HepG2 (cell line): Measurements from ENCODE around the gene HAPLN2. TPM values are rescaled to one million over a fixed set of nuclear protein-coding genes. Genes with fewer than 3 reads are reported as not detected.
A peak's percentile ranks its signal among the peaks of the same experiment; 100 is the strongest.

Source experiments
- ISX ChIP-seq: sonication (generic); formaldehyde crosslinking; conservative IDR thresholded peaks from 2 replicates; pipeline ENCODE4 v1.5.0; 2020; ENCODE audit warnings: missing genetic modification reagents
- KLF9 ChIP-seq: IDR thresholded peaks from 2 replicates; pipeline ENCODE4 v1.6.1; 2016; ENCODE audit warnings: low read depth
- MXD3 ChIP-seq: IDR thresholded peaks from 2 replicates; pipeline ENCODE4 v1.6.1; 2016; ENCODE audit warnings: mild to moderate bottlenecking, missing biosample characterization, missing genetic modification reagents
- NR0B2 ChIP-seq: sonication (generic); formaldehyde crosslinking; IDR thresholded peaks from 2 replicates; pipeline ENCODE4 v1.4.0; 2020; ENCODE audit warnings: mild to moderate bottlenecking, missing genetic modification reagents
- PCBP1 ChIP-seq: fragments of 200-400 bp; formaldehyde crosslinking; IDR thresholded peaks from 2 replicates; pipeline ENCODE4 v1.6.1; 2017; ENCODE audit warnings: mild to moderate bottlenecking, low read depth, low read length, borderline replicate concordance
- POLR2A ChIP-seq, 2 experiments: IDR thresholded peaks; 2 replicates each; pipeline ENCODE4 v1.6.1; 2011; ENCODE audit warnings: low read depth in 2 of 2, low read length in 2 of 2, mild to moderate bottlenecking in 1 of 2, moderate library complexity in 1 of 2; ENCODE audit not compliant: insufficient read depth in 1 of 2
- RBM22 ChIP-seq: fragments of 200-400 bp; formaldehyde crosslinking; optimal IDR thresholded peaks from 2 replicates; pipeline ENCODE3; 2017; ENCODE audit warnings: mild to moderate bottlenecking, low read length, moderate library complexity
- RFXANK ChIP-seq: IDR thresholded peaks from 2 replicates; pipeline ENCODE4 v1.6.1; 2016
- SALL2 ChIP-seq: sonication (generic); formaldehyde crosslinking; IDR thresholded peaks from 2 replicates; pipeline ENCODE4 v1.8.1; 2023; ENCODE audit warnings: mild to moderate bottlenecking, missing genetic modification reagents, inconsistent platforms
- SCMH1 ChIP-seq: sonication (generic); formaldehyde crosslinking; IDR thresholded peaks from 2 replicates; pipeline ENCODE4 v1.9.0; 2021; ENCODE audit warnings: missing genetic modification reagents, mild to moderate bottlenecking, borderline replicate concordance
- TAF1 ChIP-seq: sonication (generic); formaldehyde crosslinking; IDR thresholded peaks from 2 replicates; pipeline ENCODE4 v1.4.0; 2020; ENCODE audit warnings: missing genetic modification reagents
- TAF15 ChIP-seq: fragments of 200-400 bp; formaldehyde crosslinking; IDR thresholded peaks from one replicate; pipeline ENCODE4 v1.6.1; 2018; ENCODE audit warnings: mild to moderate bottlenecking, low read depth, low read length; ENCODE audit not compliant: poor library complexity, severe bottlenecking
- THAP11 ChIP-seq: IDR thresholded peaks from 2 replicates; pipeline ENCODE4 v1.6.1; 2016; ENCODE audit warnings: missing biosample characterization, missing genetic modification reagents
- THAP7 ChIP-seq: sonication (generic); formaldehyde crosslinking; IDR thresholded peaks from 2 replicates; pipeline ENCODE4 v1.8.1; 2023; ENCODE audit warnings: mild to moderate bottlenecking, missing genetic modification reagents
- ZBTB1 ChIP-seq: sonication (generic); formaldehyde crosslinking; IDR thresholded peaks from 2 replicates; pipeline ENCODE4 v1.4.0; 2020; ENCODE audit warnings: missing genetic modification reagents, borderline replicate concordance
- ZBTB39 ChIP-seq: sonication (generic); formaldehyde crosslinking; IDR thresholded peaks from 2 replicates; pipeline ENCODE4 v1.5.0; 2020; ENCODE audit warnings: missing genetic modification reagents
- ZNF143 ChIP-seq: sonication (generic); formaldehyde crosslinking; IDR thresholded peaks from 2 replicates; pipeline ENCODE4 v1.4.0; 2020; ENCODE audit warnings: missing genetic modification reagents
- ZNF432 ChIP-seq: sonication (generic); formaldehyde crosslinking; IDR thresholded peaks from 2 replicates; pipeline ENCODE4 v1.5.0; 2020; ENCODE audit warnings: missing genetic modification reagents, mild to moderate bottlenecking, borderline replicate concordance
- ZNF512B ChIP-seq: sonication (generic); formaldehyde crosslinking; IDR thresholded peaks from 2 replicates; pipeline ENCODE4 v1.5.1; 2020; ENCODE audit warnings: missing genetic modification reagents, mild to moderate bottlenecking, borderline replicate concordance
- ZNF839 ChIP-seq: sonication (generic); formaldehyde crosslinking; IDR thresholded peaks from 2 replicates; pipeline ENCODE4 v1.4.0; 2020; ENCODE audit warnings: missing genetic modification reagents, mild to moderate bottlenecking, borderline replicate concordance
- ZSCAN12 ChIP-seq: sonication (generic); formaldehyde crosslinking; IDR thresholded peaks from 2 replicates; pipeline ENCODE4 v1.9.0; 2021; ENCODE audit warnings: mild to moderate bottlenecking, missing genetic modification reagents
- ZSCAN5A ChIP-seq: sonication (generic); formaldehyde crosslinking; IDR thresholded peaks from 2 replicates; pipeline ENCODE4 v1.8.0; 2022; ENCODE audit warnings: mild to moderate bottlenecking, missing genetic modification reagents, borderline replicate concordance
- polyA plus RNA-seq, 8 experiments: library from polyadenylated mRNA; depleted of rRNA in 3 of 8; stranded (reverse) in 7 of 8; unstranded in 1 of 8; fragments of >200 nt; fragmentation: Illumina TruSeq in 4 of 8; extraction: Trizol in 4 of 8; gene quantifications; 2 replicates each; pipeline versions ENCODE4 v1.2.1 to v1.2.3, GENCODE V29; 2011 to 2016; ENCODE audit warnings: low read depth in 4 of 8, missing spikeins in 1 of 8, mixed read lengths in 1 of 8; ENCODE audit not compliant: insufficient read depth in 1 of 8
- total RNA-seq, 5 experiments: library from RNA; depleted of rRNA; stranded (reverse); fragments of >200 nt; fragmentation: Illumina TruSeq; extraction: Trizol; gene quantifications; 2 replicates each; pipeline ENCODE4 v1.2.3, GENCODE V29; 2016; ENCODE audit warnings: low read depth in 1 of 5

The HAPLN2 gene
- total and polyA plus RNA-seq, 2 of the 13 experiments (the other 11 are each of a cell fraction or from before 2014, with no cell fraction given): not detected

- TF ChIP-seq ZNF432: no peak
- peak; percentile 88 to 94 for TF ChIP-seq POLR2A (IDR thresholded peaks at IDR 0.05; ENCODE audit: insufficient read depth in 1 of 2, low read depth in 2 of 2, low read length in 2 of 2)
- no peak for TF ChIP-seq THAP7 (CRISPR knock-in tag)
- no peak; the same call in 1 of the 2 replicates for TF ChIP-seq SALL2 (CRISPR knock-in tag)
- no peak; the same call in 1 of the 2 replicates for TF ChIP-seq ZNF839
- no peak for TF ChIP-seq RBM22
- TF ChIP-seq ZSCAN12 (CRISPR knock-in tag): no peak
- no peak for TF ChIP-seq RFXANK
- no peak for TF ChIP-seq ZBTB1
- no peak for TF ChIP-seq ZNF143
- no peak for TF ChIP-seq ZNF512B (CRISPR knock-in tag)
- TF ChIP-seq ZSCAN5A (CRISPR knock-in tag): no peak
- TF ChIP-seq SCMH1 (CRISPR knock-in tag): no peak
- TF ChIP-seq KLF9 (CRISPR knock-in tag): no peak
- peak; percentile 44; the same call in 1 of the 2 replicates for TF ChIP-seq MXD3 (CRISPR knock-in tag)
- no peak for TF ChIP-seq ZBTB39 (CRISPR knock-in tag)
- TF ChIP-seq THAP11 (CRISPR knock-in tag): peak; percentile 61
- no peak for TF ChIP-seq ISX (CRISPR knock-in tag)
- TF ChIP-seq NR0B2 (CRISPR knock-in tag): peak; percentile 57; the same call in 1 of the 2 replicates
- TF ChIP-seq TAF1: peak; percentile 74
- TF ChIP-seq TAF15: peak; percentile 62
- no peak for TF ChIP-seq PCBP1
These were observed 27.6 kb upstream of the HAPLN2 start, which contains the start of gene NAXE (continued) for GRCh38 chr1:156591432-156592157.
